Esophagus mucosa (tissue), 1 donor: ENCODE data around the gene CWC22. TPM values are rescaled to one million over a fixed set of nuclear protein-coding genes. Genes with fewer than 3 reads are reported as not detected.
A peak's percentile ranks its signal among the peaks of the same experiment; 100 is the strongest.
"Not testable (repeated sequence)": the region's sequence is repeated elsewhere in the genome, so short reads cannot be mapped to it uniquely, and the experiment has no call there.

Source experiments
- ATAC-seq: fragments of 200-7000 bp; cut with Tn5 transposase; one replicate; pipeline ENCODE4 v1.9.1; 2020
- total RNA-seq: library from RNA; stranded (reverse); gene quantifications from one replicate; pipeline ENCODE4 v1.2.4, GENCODE V29; 2023
- donor health status: DM: yes; HTN: yes; CAD: no.

The CWC22 gene
- total RNA-seq = 11.1 TPM

- peak; percentile 92 for ATAC-seq
Observed at GRCh38 chr2:180006781-180007579, at the start of gene CWC22. CWC22 (minus strand) TSS chr2:180007297; CDS start chr2:179993341, 13,956 bp downstream.

- ATAC-seq = no peak
Observed at GRCh38 chr2:180056367-180057118, 49.4 kb upstream of the CWC22 start.

DNA sequence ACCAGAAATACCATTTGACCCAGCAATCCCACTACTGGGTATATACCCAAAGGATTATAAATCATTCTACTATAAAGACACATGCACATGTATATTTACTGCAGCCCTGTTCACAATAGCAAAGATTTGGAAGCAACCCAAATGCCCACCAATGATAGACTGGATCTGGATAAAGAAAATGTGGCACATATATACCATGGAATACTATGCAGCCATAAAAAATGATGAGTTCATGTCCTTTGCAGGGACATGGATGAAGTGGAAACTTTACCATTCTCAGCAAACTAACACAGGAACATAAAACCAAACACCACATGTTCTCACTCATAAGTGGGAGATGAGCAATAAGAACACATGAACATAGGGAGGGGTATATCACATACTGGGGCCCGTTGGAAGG lies 47.5 kb upstream of the CWC22 start:
- ATAC-seq = not testable (repeated sequence)

GRCh38 chr2:180050246-180050645 lies 43.1 kb upstream of the CWC22 start:
- ATAC-seq = no peak

DNA sequence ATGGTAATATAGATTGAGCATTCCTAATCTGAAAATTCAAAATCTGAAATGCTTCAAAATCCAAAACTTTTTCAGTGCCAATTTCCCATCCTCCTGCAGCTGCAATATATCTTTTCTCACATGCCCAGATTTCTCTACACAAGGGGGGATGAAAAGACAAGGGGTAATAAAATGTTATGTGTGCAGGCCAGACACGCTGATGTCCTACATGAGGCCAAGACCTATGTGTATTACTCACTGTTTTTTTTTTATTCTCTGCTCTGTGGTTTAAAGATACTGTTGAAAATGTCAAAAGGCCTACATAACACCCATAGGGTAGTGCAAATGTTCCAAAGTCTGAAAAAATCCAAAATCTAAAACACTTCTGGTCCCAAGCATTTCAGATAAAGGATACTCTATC lies 41.2 kb upstream of the CWC22 start:
- no peak for ATAC-seq

DNA sequence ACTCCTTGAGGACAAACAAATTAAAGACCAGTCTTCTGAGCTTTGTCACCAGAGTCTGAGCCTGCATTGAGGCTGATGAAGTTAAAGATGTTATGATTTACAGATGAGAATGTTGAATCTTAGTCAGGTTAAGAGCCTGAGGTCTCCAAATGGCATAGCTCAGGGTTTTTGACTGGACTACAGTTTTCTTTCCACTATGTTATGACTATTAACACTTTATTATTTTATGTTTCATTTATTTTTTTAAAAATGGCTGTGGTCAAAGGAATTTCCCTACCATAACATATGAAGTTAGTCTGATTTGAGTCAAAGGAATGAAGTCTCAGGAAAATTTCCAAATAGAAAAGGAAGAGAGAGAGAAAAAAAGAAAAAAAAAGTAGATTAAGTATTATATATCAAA lies 39.7 kb upstream of the CWC22 start:
- ATAC-seq = no peak

DNA sequence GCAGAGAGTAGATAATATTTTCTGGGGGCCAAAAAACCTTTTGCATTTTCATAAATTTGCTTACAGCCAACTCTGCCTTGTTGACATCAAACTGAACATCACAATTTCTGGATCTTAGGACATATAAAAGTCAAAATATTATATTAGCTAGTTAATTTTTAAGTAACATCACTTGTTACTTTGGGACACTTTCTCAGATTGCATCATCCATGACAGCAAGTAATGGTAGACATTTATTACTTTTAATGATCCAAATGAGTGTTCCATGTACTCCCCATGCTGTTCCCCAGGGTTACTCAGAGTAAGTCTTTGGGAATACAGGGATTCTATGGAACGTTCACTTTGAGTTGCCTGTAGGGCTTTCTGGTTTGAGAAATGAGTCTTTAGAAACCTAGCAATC lies 39.1 kb upstream of the CWC22 start:
- no peak for ATAC-seq

DNA sequence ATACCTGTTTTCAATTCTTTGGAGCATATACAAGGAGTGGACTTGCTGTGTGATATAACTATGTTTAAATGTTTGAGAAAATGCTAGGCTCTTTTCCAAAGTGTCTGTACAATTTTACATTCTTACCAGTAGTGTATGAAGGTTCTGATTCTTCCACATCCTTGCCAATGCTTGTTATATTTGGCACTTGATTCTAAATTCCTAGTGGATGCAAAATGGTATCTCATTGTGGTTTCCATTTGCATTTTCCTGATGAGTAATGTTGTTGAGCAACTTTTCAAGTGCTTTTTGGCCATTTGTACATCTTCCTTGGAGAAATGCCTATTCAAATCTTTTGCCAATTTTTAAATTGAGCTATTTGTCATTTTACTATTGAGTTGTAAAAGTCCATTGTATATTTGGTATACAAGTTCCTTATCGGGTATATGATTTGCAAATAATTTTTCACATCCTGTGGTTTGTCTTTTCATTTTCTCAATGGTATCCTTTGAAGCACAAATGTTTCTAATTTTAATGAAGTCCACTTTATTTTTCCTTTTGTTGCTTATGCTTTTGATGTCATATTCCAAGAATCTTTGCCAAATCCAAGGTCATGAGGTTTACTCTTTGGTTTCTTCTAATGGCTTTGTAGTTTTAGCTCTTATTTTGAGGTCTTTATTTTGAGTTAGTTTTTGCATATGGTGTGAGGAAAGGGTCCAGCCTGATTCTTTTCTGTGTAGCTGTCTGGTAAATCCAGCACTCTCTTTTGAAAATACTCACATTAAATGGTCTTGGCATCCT lies 33.2 kb upstream of the CWC22 start:
- ATAC-seq = no peak

- no peak for ATAC-seq
Observed at GRCh38 chr2:180038997-180039396, 31.9 kb upstream of the CWC22 start.

GRCh38 chr2:180033993-180034894 lies 27.1 kb upstream of the CWC22 start:
- ATAC-seq = peak; percentile 66

DNA sequence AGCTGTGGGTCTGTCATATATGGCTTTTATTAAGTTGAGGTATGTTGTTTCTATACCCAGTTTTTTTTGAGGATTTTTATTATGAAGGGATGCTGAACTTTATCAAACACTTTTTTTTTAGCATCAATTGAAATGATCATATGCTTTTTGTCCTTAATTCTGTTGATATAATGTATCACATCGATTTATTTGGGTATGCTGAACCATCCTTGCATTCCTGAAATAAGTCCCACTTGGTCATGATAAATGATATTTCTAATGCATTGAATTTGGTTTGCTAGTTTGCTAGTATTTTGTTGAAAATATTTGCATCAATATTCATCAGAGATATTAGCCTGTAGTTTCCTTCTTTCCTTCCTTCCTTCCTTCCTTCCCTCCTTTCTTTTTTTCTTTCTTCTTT lies 22.5 kb upstream of the CWC22 start:
- ATAC-seq = no peak

- ATAC-seq = no peak
Observed at GRCh38 chr2:180021850-180022249, 14.8 kb upstream of the CWC22 start.

- peak; percentile 58 for ATAC-seq
Observed at GRCh38 chr2:180017784-180018183, 10.7 kb upstream of the CWC22 start.

DNA sequence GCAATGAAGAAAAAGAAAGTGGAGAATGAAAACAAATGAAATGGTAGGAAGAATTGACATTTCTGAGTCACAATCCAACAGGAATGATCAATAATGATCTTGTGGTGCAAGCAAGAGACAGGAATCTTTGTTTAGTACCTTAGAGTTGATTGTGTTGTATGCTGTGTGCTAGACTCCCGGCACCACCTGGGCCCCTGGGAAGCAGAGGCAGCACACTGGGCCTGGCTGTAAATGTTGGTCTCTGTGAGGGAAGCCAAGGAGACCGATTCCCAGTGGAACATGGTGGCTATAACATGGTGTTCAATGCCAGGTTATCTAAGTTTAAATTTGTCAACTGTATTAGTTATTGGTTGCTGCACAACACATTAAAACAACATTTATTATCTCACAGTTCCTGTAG lies 9.8 kb upstream of the CWC22 start:
- no peak for ATAC-seq

DNA sequence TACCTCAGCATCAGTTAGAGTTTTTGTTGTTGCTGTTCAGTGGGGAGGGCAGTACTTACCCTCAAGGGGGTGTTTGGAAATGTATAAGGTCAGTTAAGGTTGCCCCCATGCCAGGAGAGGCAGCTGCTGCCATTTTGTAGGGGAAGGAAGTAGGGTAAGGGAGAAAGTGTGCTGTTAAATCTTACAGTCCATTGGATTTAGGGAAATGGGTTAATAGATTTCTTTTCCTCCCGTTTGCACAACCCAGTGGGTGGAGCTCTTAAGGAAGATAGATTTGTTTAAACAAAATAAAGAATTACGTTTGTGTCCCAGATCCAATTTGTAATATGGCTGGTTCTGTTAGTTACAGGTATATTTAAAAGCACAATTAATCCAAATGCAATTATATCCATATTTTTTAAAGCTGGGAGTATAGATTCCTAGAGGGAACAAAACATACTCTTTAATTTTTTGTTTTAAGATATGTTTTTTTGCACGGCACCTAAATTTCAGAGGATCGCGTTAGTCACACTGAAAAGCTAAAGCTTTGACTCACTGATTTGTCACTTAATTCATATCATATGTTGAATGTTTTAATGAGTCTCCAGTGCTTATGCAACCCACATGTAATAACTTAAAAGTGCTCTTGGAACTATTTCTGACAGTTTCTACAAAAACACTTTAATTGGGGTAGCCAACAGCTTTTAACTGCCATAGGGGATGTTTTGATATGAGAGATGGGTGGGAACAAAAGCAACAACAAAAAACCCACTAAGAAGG lies 9.0 kb upstream of the CWC22 start:
- ATAC-seq = peak; percentile 51

DNA sequence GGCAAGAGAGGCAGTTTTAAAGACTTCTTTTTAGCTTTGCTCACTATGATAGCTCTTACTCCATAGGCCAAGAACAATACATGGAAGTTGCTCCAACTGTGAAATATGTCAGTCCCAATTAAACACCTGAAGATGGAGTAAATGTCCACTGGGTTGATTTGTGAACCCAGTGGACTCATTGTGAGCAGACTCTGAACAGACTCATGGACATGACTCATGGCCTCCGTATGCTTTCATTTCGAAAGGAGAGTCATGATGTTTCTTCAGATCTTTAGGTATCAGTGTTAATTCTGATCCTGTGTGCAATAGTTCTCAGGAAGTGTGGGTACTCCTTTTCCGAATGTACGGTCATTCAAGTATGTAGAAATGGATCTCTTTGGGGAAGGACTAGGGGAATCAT lies 5.4 kb upstream of the CWC22 start:
- ATAC-seq = peak; percentile 71

GRCh38 chr2:180010701-180011100 lies 3.6 kb upstream of the CWC22 start:
- ATAC-seq = no peak

GRCh38 chr2:180006231-180006630 lies 866 bp downstream of the CWC22 start:
- no peak for ATAC-seq

- not testable (repeated sequence) for ATAC-seq
Observed at GRCh38 chr2:180005465-180005864, 1.6 kb downstream of the CWC22 start.

DNA sequence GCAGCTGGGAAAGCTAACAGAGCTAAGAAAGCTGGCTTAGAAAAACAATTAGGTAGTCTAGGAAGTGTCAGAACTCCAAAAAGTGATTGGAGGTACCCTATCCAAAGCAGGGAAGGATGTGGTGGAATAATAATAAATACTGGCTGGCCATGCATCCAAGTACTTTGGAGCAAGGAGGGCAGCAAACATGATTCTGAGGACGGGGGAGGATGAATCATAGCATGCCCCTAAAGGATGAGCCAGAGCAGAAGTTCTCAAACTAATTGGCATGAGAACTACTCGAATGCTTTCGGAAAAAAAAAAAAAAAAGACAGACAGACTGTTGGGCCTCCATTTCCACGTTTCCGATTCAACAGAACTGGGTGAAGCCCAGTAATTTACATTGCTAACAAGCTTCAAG lies 2.4 kb downstream of the CWC22 start:
- ATAC-seq = no peak

GRCh38 chr2:180003559-180003958 lies 3.5 kb downstream of the CWC22 start:
- peak; percentile 85 for ATAC-seq
